Skeletal muscle tissue (tissue), 4 donors: ENCODE measurements around the gene BORCS5. TPM values are rescaled to one million over a fixed set of nuclear protein-coding genes. Genes with fewer than 3 reads are reported as not detected.
A peak's percentile ranks its signal among the peaks of the same experiment; 100 is the strongest.
"Not testable (repeated sequence)": the region's sequence is repeated elsewhere in the genome, so short reads cannot be mapped to it uniquely, and the experiment has no call there.

Experiments
- H3K27ac ChIP-seq: one replicate; pipeline ENCODE4 v1.7.0; 2013; ENCODE audit warnings: mild to moderate bottlenecking, low read depth, low read length, inconsistent platforms
- H3K27me3 ChIP-seq, 3 donors: one replicate each; pipeline ENCODE4 v1.7.0; 2013; ENCODE audit warnings: low read length in 3 of 3; ENCODE audit not compliant: control insufficient read depth in 3 of 3, insufficient read depth in 3 of 3
- H3K36me3 ChIP-seq, 3 donors: one replicate each; pipeline ENCODE4 v1.7.0; 2013; ENCODE audit warnings: low read length in 3 of 3; ENCODE audit not compliant: control insufficient read depth in 3 of 3, insufficient read depth in 3 of 3
- H3K4me1 ChIP-seq, 3 donors: one replicate each; pipeline ENCODE4 v1.7.0; 2013; ENCODE audit warnings: low read length in 3 of 3, mild to moderate bottlenecking in 3 of 3; ENCODE audit not compliant: control insufficient read depth in 3 of 3, insufficient read depth in 3 of 3
- H3K4me3 ChIP-seq, 3 donors: one replicate each; pipeline ENCODE4 v1.7.0; 2013; ENCODE audit warnings: low read length in 3 of 3
- H3K9ac ChIP-seq, 3 donors: one replicate each; pipeline ENCODE4 v1.7.0; 2013; ENCODE audit warnings: low read length in 3 of 3, mild to moderate bottlenecking in 3 of 3, moderate library complexity in 2 of 3, low read depth in 1 of 3
- H3K9me3 ChIP-seq, 3 donors: one replicate each; pipeline ENCODE4 v1.7.0; 2013; ENCODE audit warnings: low read length in 3 of 3; ENCODE audit not compliant: control insufficient read depth in 3 of 3
- total RNA-seq: library from RNA; depleted of rRNA; stranded (reverse); fragments of >200 nt; gene quantifications from one replicate; pipeline ENCODE4 v1.2.3, GENCODE V29; 2014
- donor health status: Osteomylitis.

The BORCS5 gene
- total RNA-seq, 1 donor from 2014 or later: 19.3 TPM

DNA sequence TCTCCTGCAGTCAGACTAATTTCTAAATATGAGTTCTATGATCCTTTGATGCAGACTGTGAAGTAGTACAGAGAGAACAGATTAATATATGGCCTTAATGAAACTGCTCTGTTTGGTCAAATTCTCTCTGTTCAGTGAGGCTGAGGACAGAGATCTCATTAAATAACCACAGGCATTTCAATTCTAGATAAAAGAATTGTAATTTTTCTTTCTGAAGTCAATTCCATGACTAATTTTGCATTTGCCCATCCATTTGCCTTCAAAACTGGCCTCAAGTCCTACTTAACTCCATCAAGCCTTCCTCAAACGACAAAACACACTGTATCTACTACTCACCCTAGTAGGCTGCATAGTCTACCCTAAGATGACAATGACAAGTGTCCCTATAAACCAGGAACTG is 138.7 kb downstream of the BORCS5 start:
- Histone ChIP-seq H3K36me3 (peaks cover 0 to 10% (median 0%) of the 10 kb centered on the region in 3 donors), H3K4me1 (peaks cover 0 to 9% (median 0%) of the 10 kb centered on the region in 3 donors), H3K9me3 (no peaks in the 10 kb centered on the region), H3K27ac (no peak overlapping the region), H3K4me3 (no peak overlapping the region), H3K9ac (no peak overlapping the region), H3K27me3 (no peaks in the 10 kb centered on the region)

GRCh38 chr12:12498210-12498609 is 141.3 kb downstream of the BORCS5 start:
- peaks cover 0 to 5% (median 0%) of the 10 kb centered on the region in 3 donors for H3K4me1 ChIP-seq
- no peak overlapping the region for H3K4me3 ChIP-seq
- no peaks in the 10 kb centered on the region for H3K27me3 ChIP-seq
- peaks cover 0 to 12% (median 0%) of the 10 kb centered on the region in 3 donors for H3K36me3 ChIP-seq
- no peak overlapping the region for H3K9ac ChIP-seq
- H3K9me3 ChIP-seq: no peaks in the 10 kb centered on the region
- no peak overlapping the region for H3K27ac ChIP-seq

GRCh38 chr12:12499909-12500604 is 143.2 kb downstream of the BORCS5 start:
- H3K27ac ChIP-seq: no peak overlapping the region
- peaks cover 2% of the 10 kb centered on the region in 3 donors for H3K4me1 ChIP-seq
- H3K27me3 ChIP-seq: no peaks in the 10 kb centered on the region
- no peaks in the 10 kb centered on the region for H3K9me3 ChIP-seq
- H3K36me3 ChIP-seq: peaks cover 0 to 12% (median 0%) of the 10 kb centered on the region in 3 donors
- no peak overlapping the region for H3K4me3 ChIP-seq
- no peak overlapping the region for H3K9ac ChIP-seq

DNA sequence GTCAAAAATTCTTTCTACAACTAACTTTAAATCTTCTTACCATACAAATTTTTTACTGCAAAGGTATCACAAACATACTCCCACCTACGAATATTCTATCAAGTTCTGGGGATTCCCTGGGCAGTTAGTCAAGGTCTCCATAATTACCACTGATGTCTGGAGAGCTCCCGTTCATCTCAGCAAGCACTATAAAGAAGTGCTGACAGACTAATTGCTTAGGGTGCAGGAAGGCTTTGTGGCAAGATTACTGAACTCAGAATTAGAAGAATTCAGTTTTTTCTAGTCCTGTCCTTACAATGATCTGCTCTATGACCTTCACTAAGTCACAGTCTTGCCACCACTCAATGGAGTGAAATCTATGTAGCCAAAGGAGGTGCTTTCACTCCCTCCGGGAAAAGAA is 144.2 kb downstream of the BORCS5 start:
- Histone ChIP-seq H3K4me3 (no peak overlapping the region), H3K9ac (no peak overlapping the region), H3K4me1 (peaks cover 8 to 13% (median 12%) of the 10 kb centered on the region in 3 donors), H3K27me3 (no peaks in the 10 kb centered on the region), H3K36me3 (peaks cover 0 to 10% (median 0%) of the 10 kb centered on the region in 3 donors), H3K27ac (no peak overlapping the region), H3K9me3 (no peaks in the 10 kb centered on the region)

DNA sequence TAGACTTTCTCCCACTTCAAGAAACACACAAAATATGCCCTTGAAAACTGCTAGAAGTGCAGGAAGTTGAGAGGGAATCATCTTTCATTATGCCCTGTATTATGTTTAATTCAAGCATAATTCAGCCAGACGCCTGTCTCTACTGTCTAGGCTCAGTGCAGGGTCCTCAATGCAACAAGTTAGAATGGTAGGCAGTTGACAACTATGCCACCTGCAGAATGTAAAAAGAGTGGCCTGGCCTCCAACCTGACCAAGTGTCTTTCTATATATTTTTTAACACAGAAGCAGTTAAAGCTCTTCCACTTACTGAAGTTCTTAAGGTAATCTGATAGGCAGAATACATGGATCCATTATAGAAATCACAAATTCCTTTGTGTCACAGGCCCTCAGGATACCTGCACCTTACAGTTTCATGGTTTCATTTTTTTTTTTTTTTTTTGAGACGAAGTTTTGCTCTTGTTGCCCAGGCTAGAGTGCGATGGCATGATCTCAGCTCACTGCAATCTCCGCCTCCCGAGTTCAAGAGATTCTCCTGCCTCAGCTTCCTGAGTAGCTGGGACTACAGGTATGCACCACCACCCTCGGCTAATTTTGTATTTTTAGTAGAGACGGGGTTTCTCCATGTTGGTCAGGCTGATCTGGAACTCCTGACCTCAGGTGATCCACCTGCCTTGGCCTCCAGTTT is 145.4 kb downstream of the BORCS5 start:
- not testable (repeated sequence) for H3K9me3 ChIP-seq, H3K36me3 ChIP-seq, H3K4me3 ChIP-seq, H3K9ac ChIP-seq, H3K27me3 ChIP-seq, H3K27ac ChIP-seq
- peaks cover 17 to 24% (median 23%) of the 10 kb centered on the region in 3 donors for H3K4me1 ChIP-seq

DNA sequence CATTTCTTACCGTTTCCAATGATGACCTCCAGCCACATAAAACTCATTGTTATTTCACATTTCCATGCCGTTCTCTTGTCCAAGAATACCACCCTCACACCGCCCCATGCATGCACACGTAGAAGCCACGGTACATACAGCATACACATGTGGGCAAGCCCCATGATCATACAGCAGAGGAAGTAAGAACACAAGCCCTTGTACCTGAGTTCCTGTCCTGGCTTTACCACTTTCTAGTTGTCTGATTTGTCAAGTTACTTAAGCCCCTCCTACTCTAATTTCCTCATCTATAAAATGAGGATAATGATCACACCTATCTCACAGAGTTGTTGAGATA is 145.9 kb downstream of the BORCS5 start:
- H3K9ac ChIP-seq: no peak overlapping the region
- peaks cover 20 to 25% (median 24%) of the 10 kb centered on the region in 3 donors for H3K4me1 ChIP-seq
- H3K4me3 ChIP-seq: no peak overlapping the region
- no peaks in the 10 kb centered on the region for H3K9me3 ChIP-seq
- peaks cover 0 to 10% (median 0%) of the 10 kb centered on the region in 3 donors for H3K36me3 ChIP-seq
- no peak overlapping the region for H3K27ac ChIP-seq
- no peaks in the 10 kb centered on the region for H3K27me3 ChIP-seq

GRCh38 chr12:12503384-12504078 is 146.7 kb downstream of the BORCS5 start:
- Histone ChIP-seq H3K9ac (no peak overlapping the region), H3K4me3 (no peak overlapping the region), H3K4me1 (peaks cover 20 to 25% (median 24%) of the 10 kb centered on the region in 3 donors), H3K9me3 (no peaks in the 10 kb centered on the region), H3K27me3 (no peaks in the 10 kb centered on the region), H3K36me3 (peaks cover 0 to 10% (median 0%) of the 10 kb centered on the region in 3 donors), H3K27ac (no peak overlapping the region)

DNA sequence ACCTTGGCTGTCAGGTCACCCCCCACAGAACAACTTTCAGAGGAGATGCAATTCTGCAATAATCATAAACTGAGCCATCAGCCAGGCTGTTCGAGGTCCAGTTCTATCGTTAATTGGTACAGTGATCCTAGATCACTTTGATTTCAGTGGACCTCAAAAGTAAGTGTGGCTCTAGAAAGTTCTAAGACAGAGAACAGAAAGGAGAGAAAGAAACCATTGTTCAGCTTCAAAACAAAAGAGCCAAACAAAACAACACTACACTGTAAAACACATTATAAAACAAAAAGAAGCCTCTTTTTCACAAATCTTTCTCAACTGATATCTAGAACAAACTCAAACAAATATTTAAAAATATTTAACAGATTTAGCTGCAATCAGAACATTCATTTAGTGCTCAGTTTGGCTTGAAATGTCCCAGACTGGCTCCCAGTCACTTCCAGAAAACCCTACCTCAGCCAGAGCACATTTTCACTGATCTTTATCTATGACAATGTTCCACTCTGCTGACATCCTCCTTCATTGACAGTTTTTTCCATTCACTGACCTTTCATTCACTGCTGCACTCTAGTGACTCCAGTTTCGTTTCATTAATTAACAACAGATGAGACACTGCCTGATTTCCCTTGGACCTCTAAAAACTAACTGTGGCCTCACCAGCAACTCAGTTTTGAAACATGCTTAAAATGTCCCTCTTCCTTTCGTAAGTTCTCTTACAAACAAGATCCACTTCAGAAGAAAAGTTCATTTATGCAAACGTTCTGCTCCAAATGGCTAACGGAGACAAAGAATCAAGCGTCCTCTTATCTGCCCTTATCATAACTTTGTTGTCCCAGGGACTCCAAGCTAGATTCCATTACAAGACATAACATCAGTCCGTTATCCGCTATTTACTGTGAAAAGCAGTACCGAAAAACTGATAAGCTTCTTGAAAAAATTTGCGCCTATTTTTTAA is 148.9 kb downstream of the BORCS5 start:
- Histone ChIP-seq H3K9ac (peak overlapping the region; percentile 26 to 80 (median 46)), H3K27ac (peak overlapping the region; percentile 67), H3K4me3 (peak overlapping the region; percentile 40 to 49 (median 41)), H3K27me3 (no peaks in the 10 kb centered on the region), H3K9me3 (no peaks in the 10 kb centered on the region), H3K36me3 (no peaks in the 10 kb centered on the region), H3K4me1 (peaks cover 23 to 33% (median 24%) of the 10 kb centered on the region in 3 donors)

GRCh38 chr12:12506496-12506890 is 149.6 kb downstream of the BORCS5 start:
- H3K4me1 ChIP-seq: peaks cover 23 to 33% (median 24%) of the 10 kb centered on the region in 3 donors

More at GRCh38 chr12:12506496-12506890, 149.6 kb downstream of the BORCS5 start:
- peak overlapping the region; percentile 14 to 41 (median 40) for H3K4me3 ChIP-seq
- no peaks in the 10 kb centered on the region for H3K9me3 ChIP-seq
- H3K36me3 ChIP-seq: no peaks in the 10 kb centered on the region
- H3K27me3 ChIP-seq: no peaks in the 10 kb centered on the region
- peak overlapping the region; percentile 67 for H3K27ac ChIP-seq
- peak overlapping the region; percentile 26 to 80 (median 46) for H3K9ac ChIP-seq
